Measurements from ENCODE around the gene BTBD19. TPM values are rescaled to one million over a fixed set of nuclear protein-coding genes. Genes with fewer than 3 reads are reported as not detected.
A peak's percentile ranks its signal among the peaks of the same experiment; 100 is the strongest.

BTBD19 gene, protein sequence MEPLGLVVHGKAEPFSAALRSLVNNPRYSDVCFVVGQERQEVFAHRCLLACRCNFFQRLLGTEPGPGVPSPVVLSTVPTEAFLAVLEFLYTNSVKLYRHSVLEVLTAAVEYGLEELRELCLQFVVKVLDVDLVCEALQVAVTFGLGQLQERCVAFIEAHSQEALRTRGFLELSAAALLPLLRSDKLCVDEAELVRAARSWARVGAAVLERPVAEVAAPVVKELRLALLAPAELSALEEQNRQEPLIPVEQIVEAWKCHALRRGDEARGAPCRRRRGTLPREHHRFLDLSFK
- total RNA-seq: 2.2 and 2.3 TPM in 2 replicates
- 0.28 TPM for total RNA-seq (2013)
- 0.75 and 0.84 TPM in 2 replicates for polyA plus RNA-seq
- 2.7 and 5.1 TPM in 2 replicates for polyA minus RNA-seq

DNA sequence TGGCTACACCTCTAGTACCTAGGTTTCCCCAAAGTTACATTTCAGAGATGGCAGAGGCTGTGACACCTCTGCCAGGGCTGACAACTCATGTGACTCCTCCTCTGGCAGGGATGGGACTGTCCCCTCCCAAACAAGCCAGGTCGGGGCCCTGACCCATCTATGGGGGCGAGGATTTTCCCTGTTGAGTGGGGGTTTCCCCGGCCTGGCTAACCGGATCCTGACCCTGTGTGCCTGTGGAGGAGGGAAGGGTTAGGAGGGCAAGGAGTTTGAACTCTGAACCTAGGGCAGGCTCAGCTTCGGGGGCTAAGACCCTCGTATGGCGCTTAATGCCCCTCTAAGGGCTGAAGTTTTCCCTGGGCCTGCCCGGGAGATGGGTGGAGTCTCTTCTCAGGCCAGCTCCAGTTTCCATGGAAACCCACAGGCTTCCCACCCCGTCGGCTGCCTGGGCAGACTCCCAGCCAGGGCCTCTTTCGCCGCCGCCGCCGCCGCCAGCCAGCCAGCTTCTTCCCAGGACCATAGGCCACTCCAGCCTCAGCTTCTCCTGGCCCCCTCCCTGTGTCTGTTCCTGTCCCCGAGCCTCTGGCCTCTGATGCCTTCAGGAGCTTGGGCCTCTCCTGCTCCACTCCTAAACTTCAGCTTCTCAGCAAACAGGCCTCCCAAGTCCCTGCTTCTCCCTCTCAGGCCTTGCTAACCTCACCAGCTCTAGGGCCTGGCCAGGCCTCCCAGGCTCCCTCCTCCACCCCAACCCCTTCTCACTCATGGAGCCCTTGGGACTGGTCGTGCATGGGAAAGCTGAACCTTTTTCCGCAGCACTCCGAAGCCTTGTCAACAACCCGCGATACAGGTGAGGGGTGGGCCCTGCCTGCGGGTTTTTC is at the start of gene BTBD19:
TSS of gene BTBD19 (plus strand) at position 461 of the 875 bp plus-strand sequence. CDS start at position 759, 298 bp downstream.
- Histone ChIP-seq H3K36me3 (replicated peaks in 1 of 2; ENCODE audit: control extremely low read depth in 1 of 2, control insufficient read depth in 1 of 2, extremely low read depth in 1 of 2, insufficient read depth in 2 of 2, low read length in 1 of 2) (peaks cover 0 to 14% of the 10 kb centered on the region in 2 experiments), H4K20me1 (ENCODE audit: control insufficient read depth, insufficient read depth, low read length, poor library complexity, severe bottlenecking) (no peaks in the 10 kb centered on the region), H3K79me2 (ENCODE audit: control insufficient read depth, insufficient read depth, low read length) (no peaks in the 10 kb centered on the region), H3K4me1 (ENCODE audit: control insufficient read depth in 2 of 2, insufficient read depth in 2 of 2, low read length in 2 of 2) (peaks cover 44 to 54% of the 10 kb centered on the region in 2 donors), H3K4me2 (replicated peaks; ENCODE audit: low read depth, low read length, poor library complexity, severe bottlenecking) (peak within 1 kb of the TSS; percentile 68), H3K27ac (ENCODE audit: low read length in 2 of 2) (peak within 1 kb of the TSS; percentile 91 to 95), H3K4me3 (ENCODE audit: control extremely low read depth in 1 of 5, extremely low read depth in 1 of 5, insufficient read depth in 1 of 5, low read depth in 2 of 5, low read length in 4 of 5) (peak within 1 kb of the TSS in 1 of 5 experiments; percentile 10), H3K27me3 (replicated peaks in 1 of 4; ENCODE audit: control extremely low read depth in 1 of 4, control insufficient read depth in 3 of 4, insufficient read depth in 4 of 4, low read length in 3 of 4) (no peaks in the 10 kb centered on the region), H3K9ac (ENCODE audit: low read length) (peak within 1 kb of the TSS; percentile 7), H3K9me3 (ENCODE audit: control extremely low read depth in 1 of 3, control insufficient read depth in 2 of 3, insufficient read depth in 1 of 3, low read length in 2 of 3) (peaks cover 0 to 3% (median 0%) of the 10 kb centered on the region in 3 donors), H2AFZ (ENCODE audit: insufficient read depth, low read depth, low read length, poor library complexity, severe bottlenecking) (peak within 1 kb of the TSS; percentile 30)
- WGBS (ENCODE audit: insufficient coverage): 52% methylated on average over 22 of the region's 23 CpGs
- TF ChIP-seq, protein P1, sequence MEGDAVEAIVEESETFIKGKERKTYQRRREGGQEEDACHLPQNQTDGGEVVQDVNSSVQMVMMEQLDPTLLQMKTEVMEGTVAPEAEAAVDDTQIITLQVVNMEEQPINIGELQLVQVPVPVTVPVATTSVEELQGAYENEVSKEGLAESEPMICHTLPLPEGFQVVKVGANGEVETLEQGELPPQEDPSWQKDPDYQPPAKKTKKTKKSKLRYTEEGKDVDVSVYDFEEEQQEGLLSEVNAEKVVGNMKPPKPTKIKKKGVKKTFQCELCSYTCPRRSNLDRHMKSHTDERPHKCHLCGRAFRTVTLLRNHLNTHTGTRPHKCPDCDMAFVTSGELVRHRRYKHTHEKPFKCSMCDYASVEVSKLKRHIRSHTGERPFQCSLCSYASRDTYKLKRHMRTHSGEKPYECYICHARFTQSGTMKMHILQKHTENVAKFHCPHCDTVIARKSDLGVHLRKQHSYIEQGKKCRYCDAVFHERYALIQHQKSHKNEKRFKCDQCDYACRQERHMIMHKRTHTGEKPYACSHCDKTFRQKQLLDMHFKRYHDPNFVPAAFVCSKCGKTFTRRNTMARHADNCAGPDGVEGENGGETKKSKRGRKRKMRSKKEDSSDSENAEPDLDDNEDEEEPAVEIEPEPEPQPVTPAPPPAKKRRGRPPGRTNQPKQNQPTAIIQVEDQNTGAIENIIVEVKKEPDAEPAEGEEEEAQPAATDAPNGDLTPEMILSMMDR (IDR thresholded peaks at IDR 0.05): no peak
- TF ChIP-seq EZH2 (IDR thresholded peaks at IDR 0.05; ENCODE audit: borderline replicate concordance, insufficient read depth, low read depth, low read length, poor library complexity, severe bottlenecking): no peak
- POLR2A ChIA-PET: interaction anchor here (0.6 to 4.3 kb wide), 10 partner anchors 8 to 495 kb away, joined by 3 to 59 read pairs (median 4); partner anchors contain the start of genes PLK3 and RPS8
- Mint-ChIP-seq H3K27ac (peak within 1 kb of the TSS; percentile 99), H3K27me3 (no peaks in the 10 kb centered on the region), H3K4me1 (peaks cover 58% of the 10 kb centered on the region), H3K4me3 (peak within 1 kb of the TSS; percentile 74), H3K9me3 (ENCODE audit: insufficient read depth) (no peaks in the 10 kb centered on the region)
- ATAC-seq (ENCODE audit: low read depth) (peak; percentile 35), DNase-seq (no peak)
- intact Hi-C loops (cut with micrococcal nuclease): no loop called here
- CTCF ChIA-PET: interaction anchor here (1.3 to 3.9 kb wide), 8 partner anchors 8 to 495 kb away, joined by 4 to 40 read pairs (median 8); partner anchors contain the start of genes PLK3 and RNU5D-1
